ENCODE results near the gene SZT2.

DNA sequence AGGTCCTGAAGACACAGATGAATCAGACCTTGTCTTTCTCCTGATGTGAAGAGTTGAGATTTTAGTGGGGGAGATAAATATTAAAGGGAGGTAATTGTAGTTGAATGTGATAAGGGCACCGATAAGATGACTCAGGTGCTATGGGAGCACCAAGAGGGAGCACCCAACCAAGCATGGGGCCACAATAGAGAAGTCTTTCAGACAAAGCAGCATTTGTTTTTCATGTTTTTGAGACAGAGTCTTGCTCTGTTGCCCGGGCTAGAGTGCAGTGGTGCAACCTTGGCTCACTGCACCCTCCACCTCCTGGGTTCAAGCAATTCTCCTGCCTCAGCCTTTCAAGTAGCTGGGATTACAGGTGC lies 16.2 kb downstream of the SZT2 start:
- TF ChIP-seq, protein P1, sequence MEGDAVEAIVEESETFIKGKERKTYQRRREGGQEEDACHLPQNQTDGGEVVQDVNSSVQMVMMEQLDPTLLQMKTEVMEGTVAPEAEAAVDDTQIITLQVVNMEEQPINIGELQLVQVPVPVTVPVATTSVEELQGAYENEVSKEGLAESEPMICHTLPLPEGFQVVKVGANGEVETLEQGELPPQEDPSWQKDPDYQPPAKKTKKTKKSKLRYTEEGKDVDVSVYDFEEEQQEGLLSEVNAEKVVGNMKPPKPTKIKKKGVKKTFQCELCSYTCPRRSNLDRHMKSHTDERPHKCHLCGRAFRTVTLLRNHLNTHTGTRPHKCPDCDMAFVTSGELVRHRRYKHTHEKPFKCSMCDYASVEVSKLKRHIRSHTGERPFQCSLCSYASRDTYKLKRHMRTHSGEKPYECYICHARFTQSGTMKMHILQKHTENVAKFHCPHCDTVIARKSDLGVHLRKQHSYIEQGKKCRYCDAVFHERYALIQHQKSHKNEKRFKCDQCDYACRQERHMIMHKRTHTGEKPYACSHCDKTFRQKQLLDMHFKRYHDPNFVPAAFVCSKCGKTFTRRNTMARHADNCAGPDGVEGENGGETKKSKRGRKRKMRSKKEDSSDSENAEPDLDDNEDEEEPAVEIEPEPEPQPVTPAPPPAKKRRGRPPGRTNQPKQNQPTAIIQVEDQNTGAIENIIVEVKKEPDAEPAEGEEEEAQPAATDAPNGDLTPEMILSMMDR (IDR thresholded peaks at IDR 0.05; ENCODE audit: low read depth, low read length): no peak
- TF ChIP-seq POLR2A (IDR thresholded peaks at IDR 0.05; ENCODE audit: extremely low read depth, insufficient read length): no peak
- TF ChIP-seq MYC (IDR thresholded peaks at IDR 0.05; ENCODE audit: low read depth, low read length): no peak
- TF ChIP-seq, protein P2, sequence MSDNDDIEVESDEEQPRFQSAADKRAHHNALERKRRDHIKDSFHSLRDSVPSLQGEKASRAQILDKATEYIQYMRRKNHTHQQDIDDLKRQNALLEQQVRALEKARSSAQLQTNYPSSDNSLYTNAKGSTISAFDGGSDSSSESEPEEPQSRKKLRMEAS (IDR thresholded peaks at IDR 0.05; ENCODE audit: low read depth, low read length): no peak

Data from NB4 (cell line).